ENCODE data around the gene CMTM5.

Gene CMTM5

DNA sequence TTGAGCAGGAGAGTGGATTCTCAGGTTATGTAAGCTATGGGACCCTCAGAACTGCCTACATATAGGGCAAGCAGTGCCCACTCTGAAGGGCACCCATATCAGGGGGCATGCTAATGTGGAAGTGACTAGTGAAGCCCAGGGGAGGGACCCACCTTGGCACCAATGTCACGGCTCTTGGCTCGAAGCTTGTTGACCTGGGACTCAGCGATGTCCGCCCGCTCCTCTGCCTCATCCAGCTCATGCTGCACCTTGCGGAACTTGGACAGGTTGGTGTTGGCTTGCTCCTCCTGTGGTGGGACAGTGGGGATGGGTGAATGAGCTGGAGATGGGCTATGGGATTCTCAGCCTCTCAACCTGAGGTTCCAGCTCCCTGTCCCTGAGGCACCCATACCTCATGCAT, 5.4 kb downstream of the CMTM5 start:
- no peak overlapping the region for H3K9ac ChIP-seq (ENCODE audit: low read depth, low read length)
- no peak overlapping the region for H3K4me3 ChIP-seq (ENCODE audit: low read depth in 1 of 2, low read length in 2 of 2)
- no peaks in the 10 kb centered on the region for H3K79me2 ChIP-seq (ENCODE audit: insufficient read depth, low read length)
- no peaks in the 10 kb centered on the region for H3K4me1 ChIP-seq (ENCODE audit: insufficient read depth, low read length)
- H3K4me2 ChIP-seq (ENCODE audit: insufficient read depth, low read length): no peak overlapping the region
- H3K27ac ChIP-seq (ENCODE audit: low read length): no peak overlapping the region
- H3K36me3 ChIP-seq (ENCODE audit: insufficient read depth, low read length): no peaks in the 10 kb centered on the region
- no peaks in the 10 kb centered on the region for H3K9me3 ChIP-seq (ENCODE audit: insufficient read depth, low read length, severe bottlenecking)
- no peak for DNase-seq
- TF ChIP-seq, protein P1, sequence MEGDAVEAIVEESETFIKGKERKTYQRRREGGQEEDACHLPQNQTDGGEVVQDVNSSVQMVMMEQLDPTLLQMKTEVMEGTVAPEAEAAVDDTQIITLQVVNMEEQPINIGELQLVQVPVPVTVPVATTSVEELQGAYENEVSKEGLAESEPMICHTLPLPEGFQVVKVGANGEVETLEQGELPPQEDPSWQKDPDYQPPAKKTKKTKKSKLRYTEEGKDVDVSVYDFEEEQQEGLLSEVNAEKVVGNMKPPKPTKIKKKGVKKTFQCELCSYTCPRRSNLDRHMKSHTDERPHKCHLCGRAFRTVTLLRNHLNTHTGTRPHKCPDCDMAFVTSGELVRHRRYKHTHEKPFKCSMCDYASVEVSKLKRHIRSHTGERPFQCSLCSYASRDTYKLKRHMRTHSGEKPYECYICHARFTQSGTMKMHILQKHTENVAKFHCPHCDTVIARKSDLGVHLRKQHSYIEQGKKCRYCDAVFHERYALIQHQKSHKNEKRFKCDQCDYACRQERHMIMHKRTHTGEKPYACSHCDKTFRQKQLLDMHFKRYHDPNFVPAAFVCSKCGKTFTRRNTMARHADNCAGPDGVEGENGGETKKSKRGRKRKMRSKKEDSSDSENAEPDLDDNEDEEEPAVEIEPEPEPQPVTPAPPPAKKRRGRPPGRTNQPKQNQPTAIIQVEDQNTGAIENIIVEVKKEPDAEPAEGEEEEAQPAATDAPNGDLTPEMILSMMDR (IDR thresholded peaks at IDR 0.05; ENCODE audit: borderline replicate concordance, extremely low read depth, low read length, poor library complexity, severe bottlenecking): no peak
- TF ChIP-seq EZH2 (IDR thresholded peaks at IDR 0.05; ENCODE audit: borderline replicate concordance, low read depth, low read length, severe bottlenecking): no peak
- peaks cover 3% of the 10 kb centered on the region; the same call in 1 of the 2 replicates for H4K20me1 ChIP-seq (ENCODE audit: insufficient read depth, low read length)
- peaks cover 27% of the 10 kb centered on the region for H3K27me3 ChIP-seq (ENCODE audit: insufficient read depth, low read length, poor library complexity)
- ATAC-seq (ENCODE audit: insufficient read depth, low read depth): no peak
- no peak overlapping the region for H2AFZ ChIP-seq (ENCODE audit: low read depth, low read length)

DNA sequence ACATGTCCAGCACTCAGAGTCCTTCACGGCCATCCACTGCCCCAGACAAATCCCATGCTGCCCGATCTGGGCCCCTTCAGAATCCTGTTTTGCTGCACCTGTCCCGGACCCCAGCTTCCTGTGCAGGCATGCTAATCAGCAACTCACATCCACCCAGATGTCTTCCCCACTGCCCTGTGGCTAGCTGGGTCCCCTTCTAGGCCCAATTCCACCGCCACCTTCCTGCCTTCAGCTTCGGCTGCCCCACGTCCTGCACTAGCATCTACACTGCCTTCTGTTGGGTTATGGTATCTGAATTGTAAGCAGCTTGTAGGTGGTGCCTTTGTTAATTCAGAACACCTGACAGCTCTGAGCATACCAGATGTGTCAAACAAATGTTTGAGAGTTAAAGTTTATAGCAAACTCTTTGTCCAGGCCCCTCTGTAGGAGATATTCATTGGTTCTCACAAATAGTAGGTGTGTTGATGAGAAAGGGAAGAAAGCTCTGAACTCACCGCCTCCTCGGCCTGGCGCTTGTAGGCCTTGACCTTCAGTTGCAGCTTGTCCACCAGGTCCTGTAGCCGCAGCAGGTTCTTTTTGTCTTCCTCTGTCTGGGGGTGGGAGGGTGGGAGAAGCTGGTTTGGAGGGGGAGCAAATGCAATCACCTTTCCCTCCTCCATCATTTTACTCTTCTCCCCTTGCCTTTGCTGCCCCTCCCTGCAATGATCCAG, 6.0 kb downstream of the CMTM5 start:
- no peak for ATAC-seq (ENCODE audit: insufficient read depth, low read depth)
- Histone ChIP-seq H3K4me3 (ENCODE audit: low read depth in 1 of 2, low read length in 2 of 2) (no peak overlapping the region), H3K79me2 (ENCODE audit: insufficient read depth, low read length) (no peaks in the 10 kb centered on the region), H2AFZ (ENCODE audit: low read depth, low read length) (no peak overlapping the region), H4K20me1 (ENCODE audit: insufficient read depth, low read length) (peaks cover 3% of the 10 kb centered on the region; the same call in 1 of the 2 replicates), H3K4me2 (ENCODE audit: insufficient read depth, low read length) (no peak overlapping the region), H3K36me3 (ENCODE audit: insufficient read depth, low read length) (no peaks in the 10 kb centered on the region), H3K9me3 (ENCODE audit: insufficient read depth, low read length, severe bottlenecking) (no peaks in the 10 kb centered on the region), H3K27me3 (ENCODE audit: insufficient read depth, low read length, poor library complexity) (peaks cover 21% of the 10 kb centered on the region), H3K9ac (ENCODE audit: low read depth, low read length) (no peak overlapping the region), H3K27ac (ENCODE audit: low read length) (no peak overlapping the region), H3K4me1 (ENCODE audit: insufficient read depth, low read length) (no peaks in the 10 kb centered on the region)
- no peak for DNase-seq
- TF ChIP-seq, protein P1 (IDR thresholded peaks at IDR 0.05; ENCODE audit: borderline replicate concordance, extremely low read depth, low read length, poor library complexity, severe bottlenecking): no peak
- no peak for TF ChIP-seq EZH2 (IDR thresholded peaks at IDR 0.05; ENCODE audit: borderline replicate concordance, low read depth, low read length, severe bottlenecking)

DNA sequence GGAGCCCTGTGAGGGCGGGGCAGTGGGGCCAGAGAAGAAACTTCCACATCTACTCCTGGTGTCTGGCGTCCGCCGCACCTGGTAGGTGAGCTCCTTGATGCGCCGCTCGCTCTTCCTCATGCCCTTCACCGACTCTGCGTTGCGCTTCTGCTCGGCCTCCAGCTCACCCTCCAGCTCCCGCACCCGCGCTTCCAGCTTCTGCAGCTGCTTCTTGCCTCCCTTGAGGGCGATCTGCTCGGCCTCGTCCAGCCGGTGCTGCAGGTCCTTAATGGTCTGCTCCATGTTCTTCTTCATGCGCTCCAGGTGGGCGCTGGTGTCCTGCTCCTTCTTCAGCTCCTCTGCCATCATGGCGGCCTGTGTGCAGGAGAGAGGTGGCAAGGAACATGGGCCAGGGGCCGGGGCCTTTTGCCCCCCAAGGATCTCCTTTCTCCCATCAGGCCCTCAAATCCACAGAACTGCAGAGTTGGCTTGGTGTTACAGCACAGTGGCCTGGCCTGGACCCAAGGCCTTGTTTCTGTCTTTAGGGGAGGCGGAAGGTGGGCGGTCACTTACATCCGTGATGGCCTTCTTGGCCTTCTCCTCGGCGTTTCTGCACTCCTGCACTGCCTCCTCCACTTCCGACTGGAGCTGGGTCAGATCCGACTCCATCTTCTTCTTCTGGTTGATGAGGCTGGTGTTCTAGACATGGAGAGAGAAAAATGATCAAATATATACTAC, 7.7 kb downstream of the CMTM5 start:
- Histone ChIP-seq H3K27ac (ENCODE audit: low read length) (no peak overlapping the region), H3K4me1 (ENCODE audit: insufficient read depth, low read length) (no peaks in the 10 kb centered on the region), H3K4me2 (ENCODE audit: insufficient read depth, low read length) (no peak overlapping the region), H3K27me3 (ENCODE audit: insufficient read depth, low read length, poor library complexity) (peaks cover 15% of the 10 kb centered on the region), H3K9ac (ENCODE audit: low read depth, low read length) (no peak overlapping the region), H3K4me3 (ENCODE audit: low read depth in 1 of 2, low read length in 2 of 2) (no peak overlapping the region), H3K79me2 (ENCODE audit: insufficient read depth, low read length) (no peaks in the 10 kb centered on the region), H3K9me3 (ENCODE audit: insufficient read depth, low read length, severe bottlenecking) (no peaks in the 10 kb centered on the region), H2AFZ (ENCODE audit: low read depth, low read length) (no peak overlapping the region), H3K36me3 (ENCODE audit: insufficient read depth, low read length) (no peaks in the 10 kb centered on the region), H4K20me1 (ENCODE audit: insufficient read depth, low read length) (peaks cover 3% of the 10 kb centered on the region; the same call in 1 of the 2 replicates)
- DNase-seq (no peak), ATAC-seq (ENCODE audit: insufficient read depth, low read depth) (no peak)
- TF ChIP-seq, protein P1 (IDR thresholded peaks at IDR 0.05; ENCODE audit: borderline replicate concordance, extremely low read depth, low read length, poor library complexity, severe bottlenecking): no peak
- TF ChIP-seq EZH2 (IDR thresholded peaks at IDR 0.05; ENCODE audit: borderline replicate concordance, low read depth, low read length, severe bottlenecking): no peak

All from DND-41 (cell line).